Measurements from ENCODE around the gene BNIP3. TPM values are rescaled to one million over a fixed set of nuclear protein-coding genes. Genes with fewer than 3 reads are reported as not detected.

The BNIP3 gene
- total RNA-seq, 1 donor from 2014 or later = 56.4 TPM

DNA sequence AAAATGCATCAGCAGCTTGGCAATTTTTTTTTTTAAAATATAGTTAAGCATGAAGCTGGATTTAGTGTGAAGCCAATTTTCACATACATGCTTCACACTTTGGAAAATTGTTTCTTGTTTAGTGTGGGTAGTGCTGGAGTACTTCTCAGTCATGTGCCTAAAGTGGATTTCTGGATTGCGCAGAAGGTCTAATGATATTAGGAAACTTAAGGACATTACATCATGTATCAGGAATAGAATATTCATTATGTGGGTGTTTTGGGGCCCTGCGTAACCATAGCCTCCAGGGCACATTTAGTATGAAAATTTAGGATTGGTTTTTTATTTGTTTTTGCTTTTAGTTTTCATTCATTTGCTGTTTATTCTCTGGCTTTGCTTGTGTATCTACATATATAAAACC, 28.8 kb upstream of the BNIP3 start:
- DNase-seq = no peak
- H3K27me3 Mint-ChIP-seq (ENCODE audit: unreplicated experiment) = no peaks in the 10 kb centered on the region
- no peak overlapping the region for H3K4me3 Mint-ChIP-seq (ENCODE audit: unreplicated experiment)
- no peak for TF ChIP-seq CTCF (IDR thresholded peaks at IDR 0.05; ENCODE audit: partially characterized antibody, unreplicated experiment)
- H3K27ac Mint-ChIP-seq (ENCODE audit: unreplicated experiment) = no peak overlapping the region
- H3K36me3 Mint-ChIP-seq (ENCODE audit: unreplicated experiment) = no peaks in the 10 kb centered on the region
- no peaks in the 10 kb centered on the region for H3K4me1 Mint-ChIP-seq (ENCODE audit: low read depth, unreplicated experiment)
- H3K9me3 Mint-ChIP-seq (ENCODE audit: unreplicated experiment) = peaks cover 3% of the 10 kb centered on the region

- Mint-ChIP-seq H3K4me3 (ENCODE audit: unreplicated experiment) (no peak overlapping the region), H3K36me3 (ENCODE audit: unreplicated experiment) (no peaks in the 10 kb centered on the region), H3K4me1 (ENCODE audit: low read depth, unreplicated experiment) (no peaks in the 10 kb centered on the region), H3K27me3 (ENCODE audit: unreplicated experiment) (no peaks in the 10 kb centered on the region), H3K9me3 (ENCODE audit: unreplicated experiment) (peaks cover 5% of the 10 kb centered on the region), H3K27ac (ENCODE audit: unreplicated experiment) (no peak overlapping the region)
- TF ChIP-seq CTCF (IDR thresholded peaks at IDR 0.05; ENCODE audit: partially characterized antibody, unreplicated experiment) = no peak
- DNase-seq = no peak
These were observed 27.9 kb upstream of the BNIP3 start for GRCh38 chr10:132009575-132009974.

DNA sequence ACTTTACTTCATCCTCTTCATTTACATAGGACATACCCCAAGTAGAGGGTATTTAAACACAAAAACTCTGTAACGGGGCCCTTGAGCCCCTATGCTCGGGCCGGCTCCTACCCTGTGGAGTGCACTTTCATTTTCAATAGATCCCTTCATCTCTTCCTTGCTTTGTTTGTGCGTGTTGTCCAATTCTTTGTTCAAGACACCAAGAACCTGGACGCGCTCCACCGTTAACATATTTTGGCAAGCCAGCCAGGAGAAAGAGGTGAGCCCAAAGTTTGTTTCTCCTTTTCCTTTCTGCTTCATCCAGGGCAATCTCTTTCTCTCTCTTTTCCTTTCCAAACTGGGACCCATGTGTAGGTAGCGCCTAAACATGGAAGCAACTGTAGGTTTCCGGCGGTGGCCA, 26.0 kb upstream of the BNIP3 start:
- Mint-ChIP-seq H3K4me1 (ENCODE audit: low read depth, unreplicated experiment) (no peaks in the 10 kb centered on the region), H3K27ac (ENCODE audit: unreplicated experiment) (no peak overlapping the region), H3K27me3 (ENCODE audit: unreplicated experiment) (peaks cover 1% of the 10 kb centered on the region), H3K9me3 (ENCODE audit: unreplicated experiment) (peaks cover 5% of the 10 kb centered on the region), H3K36me3 (ENCODE audit: unreplicated experiment) (no peaks in the 10 kb centered on the region), H3K4me3 (ENCODE audit: unreplicated experiment) (no peak overlapping the region)
- no peak for TF ChIP-seq CTCF (IDR thresholded peaks at IDR 0.05; ENCODE audit: partially characterized antibody, unreplicated experiment)
- no peak for DNase-seq

GRCh38 chr10:132006966-132007365, 25.2 kb upstream of the BNIP3 start:
- Mint-ChIP-seq H3K4me1 (ENCODE audit: low read depth, unreplicated experiment) (no peaks in the 10 kb centered on the region), H3K27me3 (ENCODE audit: unreplicated experiment) (peaks cover 1% of the 10 kb centered on the region), H3K36me3 (ENCODE audit: unreplicated experiment) (no peaks in the 10 kb centered on the region), H3K4me3 (ENCODE audit: unreplicated experiment) (no peak overlapping the region), H3K9me3 (ENCODE audit: unreplicated experiment) (peaks cover 5% of the 10 kb centered on the region), H3K27ac (ENCODE audit: unreplicated experiment) (no peak overlapping the region)
- no peak for TF ChIP-seq CTCF (IDR thresholded peaks at IDR 0.05; ENCODE audit: partially characterized antibody, unreplicated experiment)
- DNase-seq = no peak

GRCh38 chr10:132005147-132005546, 23.4 kb upstream of the BNIP3 start:
- Mint-ChIP-seq H3K4me3 (ENCODE audit: unreplicated experiment) (no peak overlapping the region), H3K27me3 (ENCODE audit: unreplicated experiment) (peaks cover 1% of the 10 kb centered on the region), H3K9me3 (ENCODE audit: unreplicated experiment) (peaks cover 5% of the 10 kb centered on the region), H3K4me1 (ENCODE audit: low read depth, unreplicated experiment) (no peaks in the 10 kb centered on the region), H3K36me3 (ENCODE audit: unreplicated experiment) (no peaks in the 10 kb centered on the region), H3K27ac (ENCODE audit: unreplicated experiment) (no peak overlapping the region)
- no peak for DNase-seq
- TF ChIP-seq CTCF (IDR thresholded peaks at IDR 0.05; ENCODE audit: partially characterized antibody, unreplicated experiment) = no peak
